HG02571 (cell line): ENCODE results near the gene POU2AF3.

Source experiments
- ATAC-seq: cut with Tn5 transposase; IDR thresholded peaks from one replicate; pipeline ENCODE4 v1.9.1; 2021; ENCODE audit warnings: mild to moderate bottlenecking, moderate library complexity; ENCODE audit not compliant: unreplicated experiment

The POU2AF3 gene

DNA sequence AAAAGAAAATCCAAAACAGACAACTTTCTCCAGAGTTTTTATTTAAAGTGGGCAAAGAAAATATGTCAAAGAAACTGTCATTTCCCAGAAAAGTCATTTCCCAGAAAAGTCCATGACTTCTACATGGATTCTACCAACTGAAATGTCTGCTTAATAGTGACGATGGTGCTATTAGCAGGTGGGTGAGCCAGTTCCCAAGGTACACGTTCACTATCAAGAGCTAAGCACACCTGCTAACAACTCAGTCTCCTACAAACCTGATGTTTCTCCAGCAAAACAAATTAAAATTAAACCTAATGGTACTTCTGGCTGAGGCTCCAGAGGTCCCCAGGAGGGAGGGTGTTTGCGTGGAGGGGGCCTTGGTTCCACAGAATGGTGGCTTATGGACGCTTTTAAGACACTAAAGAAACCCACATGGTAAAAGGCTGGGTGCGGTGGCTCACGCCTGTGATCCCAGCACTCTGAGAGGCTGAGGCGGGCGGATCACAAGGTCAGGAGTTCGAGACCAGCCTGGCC is 53.9 kb downstream of the POU2AF3 start:
- no peak for ATAC-seq

DNA sequence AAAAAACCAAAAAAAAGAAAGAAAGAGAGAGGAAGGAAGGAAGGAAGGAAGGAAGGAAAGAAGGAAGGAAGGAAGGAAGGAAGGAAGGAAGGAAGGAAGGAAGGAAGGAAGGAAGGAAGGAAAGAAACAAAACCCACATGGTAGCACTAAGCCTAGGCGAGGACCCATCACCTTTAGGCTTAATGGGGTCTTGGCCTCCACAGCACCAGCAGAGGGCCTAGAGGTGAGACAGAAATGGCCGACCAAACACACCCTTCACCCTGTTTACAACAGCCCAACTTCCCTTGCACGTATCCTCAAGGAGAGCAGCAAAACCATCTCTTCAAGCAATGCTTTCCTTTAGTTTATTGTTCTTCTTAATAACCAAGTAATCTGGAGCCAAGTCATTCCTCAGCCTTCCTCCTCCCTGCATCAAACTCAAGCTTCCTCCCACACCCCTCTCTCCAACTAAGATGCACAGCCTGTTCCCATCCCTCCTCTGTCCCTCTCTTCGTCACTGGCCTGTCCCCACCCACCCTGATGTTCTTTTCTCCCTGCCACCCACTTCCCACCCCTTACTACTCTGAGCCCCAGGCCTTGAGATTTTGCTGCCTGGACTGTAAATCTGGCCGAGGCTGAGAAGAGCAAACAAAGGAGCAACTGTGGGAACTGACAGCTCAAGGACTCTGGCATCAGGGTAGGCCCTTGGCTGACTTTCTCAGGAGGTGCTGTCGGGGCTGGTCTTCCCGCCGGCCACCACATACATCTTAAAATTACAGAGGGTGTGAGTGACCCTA is 54.8 kb downstream of the POU2AF3 start:
- no peak for ATAC-seq

DNA sequence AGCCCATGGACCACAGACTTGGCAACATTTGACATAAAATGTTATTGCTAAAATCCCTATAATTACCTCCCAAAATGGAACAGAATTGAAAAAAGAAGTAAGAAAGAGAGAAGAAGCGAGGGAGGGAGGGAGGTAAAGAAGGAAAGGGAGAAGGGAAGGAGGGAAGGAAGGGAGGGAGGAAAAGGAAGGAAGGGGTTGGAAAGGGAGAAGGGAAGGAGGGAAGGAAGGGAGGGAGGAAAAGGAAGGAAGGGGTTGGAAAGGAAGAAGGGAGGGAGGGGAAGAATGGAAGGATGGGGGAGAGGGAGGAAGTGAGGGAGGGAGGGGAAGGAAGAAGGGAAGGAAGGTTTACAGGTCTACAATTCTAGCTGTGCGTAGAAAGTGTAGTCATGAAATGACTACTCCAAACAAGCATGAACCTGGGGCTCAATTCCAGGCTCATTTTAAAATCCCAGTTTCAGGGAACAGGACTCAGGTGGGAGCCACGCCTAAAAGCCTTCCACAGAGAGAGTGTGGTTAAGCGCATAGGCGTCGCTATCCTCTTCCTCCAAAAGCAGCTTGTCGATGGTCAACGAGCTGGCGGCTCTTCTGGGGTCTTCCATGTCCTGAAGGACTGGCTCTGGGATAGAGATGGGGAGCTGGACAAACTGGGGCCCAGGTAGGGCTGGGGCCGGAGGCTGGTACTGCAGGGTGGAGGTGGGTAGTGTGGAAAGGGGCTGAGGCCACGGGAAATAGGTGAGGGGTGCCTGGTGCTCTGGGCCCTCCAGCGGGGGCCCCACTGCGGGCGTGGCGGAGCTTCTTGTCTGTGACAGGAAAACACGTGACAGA is 55.6 kb downstream of the POU2AF3 start:
- ATAC-seq: no peak

DNA sequence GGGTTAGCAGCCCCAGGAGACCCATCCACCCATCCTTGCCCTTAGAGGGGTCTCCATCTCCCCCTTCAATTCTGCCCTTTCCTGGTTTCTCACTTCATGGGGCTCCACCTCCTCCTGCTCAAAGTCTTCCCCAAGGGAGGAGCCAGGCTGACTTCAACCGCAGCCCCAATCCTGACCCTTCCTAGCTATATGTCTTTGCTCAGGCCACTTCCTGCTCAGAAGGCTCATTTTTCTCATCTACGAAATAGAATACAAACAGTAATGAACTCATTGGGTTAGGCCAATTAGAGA is 56.2 kb downstream of the POU2AF3 start:
- no peak for ATAC-seq

DNA sequence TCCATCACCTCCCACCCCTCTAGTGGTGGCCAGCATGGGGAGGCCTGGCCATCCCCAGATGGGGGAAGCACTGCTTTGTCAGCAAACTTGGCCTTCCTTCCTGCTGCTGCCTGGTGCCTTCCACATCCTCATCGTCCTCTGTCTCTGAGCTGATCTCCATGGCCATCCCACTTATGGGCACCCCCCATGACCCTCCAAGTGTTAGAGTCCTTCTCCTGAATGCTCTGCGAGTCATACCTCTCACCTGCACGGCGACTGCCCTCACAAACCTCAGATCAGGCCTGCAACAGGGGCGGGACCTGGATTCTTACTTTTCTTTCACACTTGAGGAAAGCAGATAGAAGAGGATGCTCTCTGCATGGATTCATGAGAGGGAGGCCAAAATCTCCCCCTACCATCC is 56.8 kb downstream of the POU2AF3 start:
- no peak for ATAC-seq

DNA sequence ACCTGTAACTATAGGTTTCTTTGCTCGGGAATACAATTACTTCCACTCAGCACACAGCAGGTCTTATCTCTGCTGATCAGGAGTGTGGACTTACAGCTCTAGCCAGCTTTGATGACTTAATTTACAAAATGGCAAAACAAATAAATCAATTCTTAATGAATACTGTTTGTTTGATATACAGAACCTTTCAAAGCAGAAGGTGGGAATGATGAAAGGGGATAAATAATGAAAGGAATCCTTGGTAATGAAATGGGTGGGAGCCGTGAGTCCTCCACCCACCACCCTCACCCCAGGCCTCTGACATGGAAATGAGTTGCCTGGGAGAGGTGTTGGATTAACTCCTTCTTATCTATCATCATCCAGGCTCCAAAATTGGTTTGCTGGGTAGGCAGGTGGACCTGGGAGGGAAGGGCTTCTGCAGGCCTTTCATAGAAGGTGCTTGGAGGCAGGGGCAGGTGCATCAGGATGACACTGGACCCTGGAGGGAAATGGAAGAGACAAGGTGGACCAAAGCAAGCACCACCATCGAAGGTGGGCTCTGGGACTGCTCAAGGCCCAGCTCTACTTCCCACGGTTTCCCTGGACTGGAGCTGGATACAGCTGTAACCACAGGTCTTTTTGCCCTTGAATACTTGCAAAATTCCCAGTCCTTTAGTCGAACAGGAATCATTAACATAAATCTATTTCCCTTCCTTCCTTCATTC is 57.8 kb downstream of the POU2AF3 start:
- no peak for ATAC-seq

DNA sequence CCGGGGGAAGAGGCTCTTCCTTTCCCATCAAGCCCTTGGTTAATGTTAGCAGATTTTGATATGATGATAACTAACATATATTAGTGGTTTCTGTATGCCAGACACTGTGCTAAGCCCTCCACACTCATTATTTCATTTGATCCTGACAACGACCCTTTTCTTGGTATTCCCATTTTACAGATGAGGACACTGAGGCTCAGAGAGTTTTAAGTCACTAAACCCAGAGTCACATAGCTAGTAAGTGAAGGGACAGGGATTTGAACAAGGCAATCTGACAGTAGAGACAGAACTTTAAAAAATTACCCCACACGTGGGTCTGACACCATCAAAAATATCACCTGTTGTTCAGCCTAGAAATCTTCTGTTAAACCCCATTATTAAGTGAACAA is 58.3 kb downstream of the POU2AF3 start:
- no peak for ATAC-seq

DNA sequence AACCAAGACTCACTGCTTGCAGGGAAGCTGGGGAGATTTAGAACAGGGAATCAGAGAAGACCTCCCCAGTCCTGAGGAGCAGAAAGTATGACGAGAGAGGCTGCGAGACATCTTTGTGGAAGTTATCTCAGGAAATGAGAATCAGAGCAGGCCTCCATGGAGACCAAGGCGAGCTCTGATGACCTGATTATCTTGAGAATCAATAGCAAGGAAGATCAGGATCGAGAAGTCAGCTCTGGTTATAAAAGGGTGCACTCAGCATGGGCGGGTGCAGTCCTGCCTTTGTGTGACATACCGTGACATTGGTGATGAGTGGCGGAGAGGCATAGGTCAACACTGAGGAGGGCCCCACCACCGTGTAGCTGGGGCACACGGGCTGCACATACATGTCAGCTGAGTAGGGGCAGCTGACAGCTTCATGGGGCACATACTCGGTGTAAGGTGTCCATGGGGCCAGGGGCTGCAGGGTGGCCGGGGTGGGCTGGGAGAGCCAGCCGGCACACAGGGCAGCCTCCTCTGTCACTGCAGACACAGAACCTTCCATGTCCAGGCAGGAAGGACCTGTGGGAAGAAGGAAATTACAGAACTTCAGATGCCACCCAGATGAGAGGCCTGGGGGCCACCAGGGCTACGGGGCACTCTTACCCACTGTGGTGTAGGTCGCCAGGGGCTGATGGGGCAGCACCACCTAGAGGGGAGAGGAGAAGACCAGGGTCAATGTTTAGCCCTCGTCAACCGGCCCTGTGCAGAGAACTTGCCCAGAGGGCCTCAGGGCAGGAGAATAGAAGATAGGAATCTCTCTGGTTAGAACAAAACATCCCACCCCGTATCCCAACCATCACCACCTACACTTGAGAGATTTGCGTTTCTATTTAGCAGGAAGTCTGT is 59.0 kb downstream of the POU2AF3 start:
- ATAC-seq: no peak
